GM12875 (cell line): ENCODE data around the gene NHERF2.

ENCODE experiments used
- H3K4me3 ChIP-seq: one replicate; pipeline ENCODE4 v1.5.1; 2011; ENCODE audit warnings: low read depth, low read length, control low read depth
- CTCF ChIP-seq: IDR thresholded peaks from 2 replicates; pipeline ENCODE4 v1.5.1; 2011; ENCODE audit warnings: low read depth, mild to moderate bottlenecking, control low read depth, inconsistent platforms, low read length, moderate library complexity, borderline replicate concordance; ENCODE audit not compliant: insufficient read depth

NHERF2 gene

GRCh38 chr16:1998852-1999801 is 27.6 kb upstream of the NHERF2 start:
- no peak overlapping the region for H3K4me3 ChIP-seq
- TF ChIP-seq CTCF: no peak

DNA sequence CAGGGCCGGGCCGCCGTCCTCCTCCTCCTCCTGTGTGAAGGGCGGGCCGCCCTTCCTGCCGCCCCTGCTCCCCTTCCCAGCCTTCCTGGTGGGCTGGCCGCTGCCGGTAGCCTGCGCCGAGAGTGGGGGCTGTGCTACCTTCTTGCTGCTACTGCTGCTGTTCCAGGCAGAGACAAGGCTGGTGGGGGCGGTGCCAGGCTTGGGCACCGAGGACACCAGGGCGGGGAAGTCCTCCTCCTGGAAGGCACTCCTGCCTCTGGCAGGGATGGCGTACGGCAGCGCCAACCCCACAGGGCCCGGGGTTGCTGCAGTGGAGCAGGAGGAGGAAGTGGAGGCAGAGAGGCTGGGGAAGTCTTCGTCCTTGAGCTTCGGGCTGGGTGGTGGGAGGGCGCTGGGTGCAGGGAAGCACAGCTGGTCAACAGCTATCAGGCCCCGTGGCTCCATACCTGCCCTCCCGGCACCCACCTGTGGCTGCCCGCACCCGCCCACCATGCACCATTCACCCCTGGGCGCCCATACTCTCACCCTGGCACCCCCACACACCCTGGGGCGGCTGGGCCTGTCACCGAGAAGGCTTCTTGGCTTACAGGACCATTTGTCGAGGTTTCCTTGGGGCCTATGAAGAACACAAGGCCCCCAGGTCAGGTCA is 26.7 kb upstream of the NHERF2 start:
- H3K4me3 ChIP-seq: no peak overlapping the region
- TF ChIP-seq CTCF: no peak

DNA sequence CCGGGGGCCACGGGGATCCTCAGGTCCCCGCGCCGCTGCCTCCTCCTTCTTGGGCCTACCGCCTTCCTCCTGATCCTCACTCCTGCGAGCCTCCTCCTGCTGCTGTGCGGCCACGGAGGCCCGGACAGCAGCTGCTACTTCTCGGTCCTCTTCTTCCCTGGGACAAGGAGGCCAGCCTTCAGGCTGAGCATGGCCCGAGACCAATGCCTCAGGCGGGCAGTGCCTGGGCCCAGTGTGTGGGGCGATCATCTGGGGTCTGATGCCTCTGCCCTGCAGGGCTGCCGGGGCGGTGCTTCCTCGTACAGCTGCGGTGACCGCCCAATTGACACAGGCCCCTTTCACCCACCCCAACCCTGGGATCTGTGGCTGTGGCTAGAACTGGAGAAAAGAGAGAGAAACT is 25.7 kb upstream of the NHERF2 start:
- no peak overlapping the region for H3K4me3 ChIP-seq
- no peak for TF ChIP-seq CTCF

GRCh38 chr16:2001456-2002355 is 25.0 kb upstream of the NHERF2 start:
- no peak overlapping the region for H3K4me3 ChIP-seq
- no peak for TF ChIP-seq CTCF

DNA sequence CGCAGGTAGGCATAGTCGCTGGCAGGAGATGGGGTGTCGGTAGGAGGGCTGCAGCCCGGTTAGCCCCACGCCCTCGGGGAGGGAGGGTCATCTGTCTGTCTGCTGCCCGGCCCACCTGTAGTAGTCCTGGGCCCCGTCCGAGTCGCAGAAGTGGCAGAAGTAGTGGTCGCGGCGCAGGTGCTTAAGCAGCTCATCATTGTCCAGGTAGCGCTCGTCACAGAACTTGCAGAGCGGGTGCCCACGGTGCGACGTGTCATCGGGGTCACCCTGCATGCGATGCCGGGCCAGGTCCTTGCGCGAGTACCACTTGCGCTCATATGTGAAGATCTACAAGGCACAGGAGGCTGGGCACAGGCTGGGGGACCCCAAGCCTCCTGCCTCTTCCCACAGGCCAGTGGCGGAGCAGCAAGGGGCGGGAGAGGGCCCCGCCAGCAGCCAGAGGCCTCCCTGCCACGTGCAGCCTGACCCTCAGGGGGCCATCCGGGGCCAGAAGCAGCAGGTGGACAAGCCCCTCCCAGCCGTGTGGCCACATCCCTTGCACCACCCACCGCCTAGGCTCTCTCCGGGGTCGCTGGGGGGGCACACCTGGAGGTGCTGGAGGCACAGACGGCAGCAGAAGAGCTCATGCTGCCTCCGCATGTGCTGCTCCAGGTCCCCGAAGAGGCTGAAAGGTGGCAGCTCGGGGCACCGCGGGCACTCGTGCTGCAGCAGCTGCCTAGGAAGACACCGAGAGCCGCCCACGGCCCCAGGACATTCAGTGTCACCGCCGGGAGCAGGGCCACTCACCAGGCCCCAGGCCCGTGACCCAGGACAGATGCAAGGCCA is 24.1 kb upstream of the NHERF2 start:
- no peak for TF ChIP-seq CTCF
- H3K4me3 ChIP-seq: no peak overlapping the region

DNA sequence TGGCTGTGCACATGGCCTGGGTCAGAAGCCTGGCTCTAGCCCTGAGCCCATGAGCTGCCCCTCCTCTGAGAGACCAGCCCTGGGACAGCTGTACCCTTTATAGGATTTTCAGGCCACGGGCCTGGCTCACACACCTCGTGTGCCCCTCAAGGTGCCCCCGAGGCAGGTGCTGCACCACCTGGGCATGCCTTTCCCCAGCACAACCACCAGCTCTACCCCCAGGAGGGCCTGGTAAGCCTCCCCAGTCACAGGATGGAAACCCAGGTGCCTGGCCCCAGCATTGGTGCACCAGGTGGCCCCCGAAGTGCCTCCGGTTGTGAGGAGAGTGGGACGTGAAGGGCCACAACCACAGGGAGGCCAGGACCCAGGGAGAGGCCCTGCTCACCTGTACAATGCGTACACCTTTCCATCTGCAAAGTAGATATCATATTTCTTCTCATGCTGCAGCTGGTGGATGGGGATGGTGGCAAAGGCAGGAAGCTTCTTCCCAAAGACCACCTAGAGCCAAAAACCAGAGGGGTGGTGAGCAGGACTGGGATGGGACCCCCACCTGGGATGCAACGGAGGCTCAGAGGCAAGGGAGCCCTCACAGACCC is 23.4 kb upstream of the NHERF2 start:
- TF ChIP-seq CTCF: no peak
- no peak overlapping the region for H3K4me3 ChIP-seq
